HCT116 (cell line): ENCODE measurements around the gene RFXANK. TPM values are rescaled to one million over a fixed set of nuclear protein-coding genes. Genes with fewer than 3 reads are reported as not detected.

Source experiments
- ATAC-seq: fragments of 200-7000 bp; cut with Tn5 transposase; 2 replicates; pipeline ENCODE4 v1.9.1; 2020; ENCODE audit warnings: mild to moderate bottlenecking, moderate library complexity
- BruUV-seq: library from RNA; stranded (reverse); fragments of 400-500 nt; replicated peaks from 2 replicates; lab custom pipeline; 2021; lab: Mats Ljungman, UMichigan
- CTCF ChIA-PET: fragments of 300-600 bp; sonication (Branson Sonifier 250); formaldehyde crosslinking; loops from one replicate; lab custom pipeline; 2021; ENCODE audit warnings: antibody characterized with exemption; lab: Charles Lee
- POLR2A ChIA-PET: fragments of 300-600, 350-600 bp; sonication (Branson Sonifier 250); formaldehyde crosslinking; loops from one replicate; lab custom pipeline; 2021; ENCODE audit warnings: antibody characterized with exemption; lab: Charles Lee
- RAD21 ChIA-PET, 2 experiments: fragments of 300-600 bp; sonication (Branson Sonifier 250); formaldehyde crosslinking; loops; one replicate each; lab custom pipeline; 2023; ENCODE audit warnings: low total read pairs in 2 of 2; ENCODE audit not compliant: uncharacterized antibody in 2 of 2, unreplicated experiment in 2 of 2, low non-redundant PET in 1 of 2; lab: Charles Lee
- DNase-seq: peaks from one replicate; pipeline ENCODE4 v3.0.0-alpha.2; 2010; ENCODE audit warnings: low read depth, low spot score
- H2AFZ ChIP-seq: fragments of 200-600 bp; shearing (Covaris generic), sonication (generic); 2 replicates; pipeline ENCODE4 v1.6.1; 2017; ENCODE audit warnings: low read depth, mixed run types, mixed read lengths, antibody characterized with exemption, low read length; ENCODE audit not compliant: poor library complexity, severe bottlenecking
- H3K27ac ChIP-seq: 2 replicates; pipeline ENCODE4 v1.5.1; 2012; ENCODE audit warnings: low read depth, low read length
- H3K27me3 ChIP-seq: fragments of 200-600 bp; sonication (generic); 2 replicates; pipeline ENCODE4 v1.6.1; 2016; ENCODE audit warnings: mixed run types, low read length, mixed read lengths; ENCODE audit not compliant: insufficient read depth
- H3K36me3 ChIP-seq, 2 experiments: fragments of 200-500 bp in 1 of 2; fragments of 200-600 bp in 1 of 2; sonication (Bioruptor generic) in 1 of 2; sonication (generic) in 1 of 2; 2 replicates each; pipeline versions ENCODE4 v1.5.1 to v1.6.1; 2014 to 2016; ENCODE audit warnings: low read length in 2 of 2, inconsistent platforms in 1 of 2, mixed read lengths in 1 of 2, mixed run types in 1 of 2; ENCODE audit not compliant: insufficient read depth in 2 of 2, control insufficient read depth in 1 of 2
- H3K4me1 ChIP-seq, 2 experiments: fragments of 200-600 bp in 1 of 2; sonication (generic) in 1 of 2; 2 replicates each; pipeline versions ENCODE4 v1.5.1 to v1.6.1; 2012 to 2017; ENCODE audit warnings: low read length in 2 of 2, inconsistent platforms in 1 of 2, mild to moderate bottlenecking in 1 of 2, mixed read lengths in 1 of 2, mixed run types in 1 of 2, moderate library complexity in 1 of 2; ENCODE audit not compliant: insufficient read depth in 2 of 2, control insufficient read depth in 1 of 2
- H3K4me2 ChIP-seq: fragments of 200-600 bp; sonication (generic); 2 replicates; pipeline ENCODE4 v1.6.1; 2017; ENCODE audit warnings: mixed run types, low read length, mixed read lengths
- H3K4me3 ChIP-seq, 2 experiments: fragments of 200-600 bp in 1 of 2; sonication (generic) in 1 of 2; replicated peaks in 1 of 2; 2 replicates each; pipeline ENCODE4 v1.5.1; 2011 to 2016; ENCODE audit warnings: low read length in 2 of 2, control low read depth in 1 of 2, low read depth in 1 of 2, mild to moderate bottlenecking in 1 of 2, mixed read lengths in 1 of 2, mixed run types in 1 of 2
- H3K79me2 ChIP-seq: fragments of 200-600 bp; sonication (generic); 2 replicates; pipeline ENCODE4 v1.6.1; 2017; ENCODE audit warnings: mild to moderate bottlenecking, mixed run types, low read length, moderate library complexity, mixed read lengths; ENCODE audit not compliant: insufficient read depth
- H3K9ac ChIP-seq: fragments of 200-600 bp; sonication (generic); 2 replicates; pipeline ENCODE4 v1.6.1; 2016; ENCODE audit warnings: low read length, mixed read lengths
- H3K9me2 ChIP-seq: fragments of 200-600 bp; sonication (generic), shearing (Covaris generic); 2 replicates; pipeline ENCODE4 v1.6.1; 2017; ENCODE audit warnings: mixed run types, mild to moderate bottlenecking, moderate library complexity; ENCODE audit not compliant: insufficient read depth
- H3K9me3 ChIP-seq, 2 experiments: fragments of 200-500 bp in 1 of 2; fragments of 200-600 bp in 1 of 2; sonication (Bioruptor generic) in 1 of 2; sonication (generic) in 1 of 2; 2 replicates each; pipeline ENCODE4 v1.6.1; 2014 to 2017; ENCODE audit warnings: low read length in 2 of 2, mixed read lengths in 2 of 2, inconsistent platforms in 1 of 2, low read depth in 1 of 2, mild to moderate bottlenecking in 1 of 2, mixed run types in 1 of 2, moderate library complexity in 1 of 2; ENCODE audit not compliant: control insufficient read depth in 1 of 2, insufficient read depth in 1 of 2
- H4K20me1 ChIP-seq: fragments of 200-600 bp; sonication (generic), shearing (Covaris generic); 2 replicates; pipeline ENCODE4 v1.6.1; 2017; ENCODE audit warnings: mixed run types, mild to moderate bottlenecking, moderate library complexity; ENCODE audit not compliant: insufficient read depth
- CBX3 ChIP-seq: IDR thresholded peaks from 2 replicates; pipeline ENCODE4 v1.6.1; 2012; ENCODE audit warnings: low read depth
- CEBPB ChIP-seq: IDR thresholded peaks from 2 replicates; pipeline ENCODE4 v1.6.1; 2012; ENCODE audit warnings: low read depth
- EGR1 ChIP-seq: IDR thresholded peaks from 2 replicates; pipeline ENCODE4 v1.6.1; 2012; ENCODE audit warnings: low read depth
- ELF1 ChIP-seq: IDR thresholded peaks from 2 replicates; pipeline ENCODE4 v1.6.1; 2012; ENCODE audit warnings: low read depth, borderline replicate concordance
- EZH2phosphoT487 ChIP-seq: fragments of 200-600 bp; IDR thresholded peaks from 2 replicates; pipeline ENCODE4 v1.6.1; 2018; ENCODE audit warnings: antibody characterized with exemption, borderline replicate concordance
- JUND ChIP-seq: IDR thresholded peaks from 2 replicates; pipeline ENCODE4 v1.6.1; 2012
- POLR2A ChIP-seq: IDR thresholded peaks from 2 replicates; pipeline ENCODE4 v1.7.0; 2011; ENCODE audit warnings: borderline replicate concordance; ENCODE audit not compliant: insufficient read depth, insufficient read length; ENCODE audit errors: extremely low read depth
- POLR2AphosphoS5 ChIP-seq: IDR thresholded peaks from 2 replicates; pipeline ENCODE4 v1.6.1; 2011; ENCODE audit warnings: mild to moderate bottlenecking, low read depth, low read length, moderate library complexity
- RAD21 ChIP-seq: IDR thresholded peaks from 2 replicates; pipeline ENCODE4 v1.6.1; 2012; ENCODE audit warnings: low read depth, mild to moderate bottlenecking
- SIN3A ChIP-seq: IDR thresholded peaks from 2 replicates; pipeline ENCODE4 v1.6.1; 2012; ENCODE audit warnings: low read depth
- SP1 ChIP-seq: IDR thresholded peaks from 2 replicates; pipeline ENCODE4 v1.6.1; 2012; ENCODE audit warnings: low read depth
- SRF ChIP-seq: IDR thresholded peaks from 2 replicates; pipeline ENCODE4 v1.6.1; 2012; ENCODE audit warnings: low read depth
- TCF7L2 ChIP-seq: IDR thresholded peaks from 2 replicates; pipeline ENCODE4 v1.7.0; 2011; ENCODE audit warnings: borderline replicate concordance, inconsistent platforms; ENCODE audit not compliant: insufficient read depth, insufficient read length; ENCODE audit errors: extremely low read depth
- YY1 ChIP-seq: IDR thresholded peaks from 2 replicates; pipeline ENCODE4 v1.6.1; 2011; ENCODE audit warnings: low read length, low read depth, moderate library complexity, mild to moderate bottlenecking; ENCODE audit not compliant: insufficient replicate concordance; ENCODE audit errors: extremely low read depth
- ZFX ChIP-seq: fragments of 450-650 bp; IDR thresholded peaks from 2 replicates; pipeline ENCODE4 v1.6.1; 2017
- ZNF274 ChIP-seq: fragments of 200-500 bp; sonication (Bioruptor generic); IDR thresholded peaks from 2 replicates; pipeline ENCODE4 v1.6.1; 2014; ENCODE audit warnings: mild to moderate bottlenecking, low read depth, low read length, inconsistent platforms
- intact Hi-C: fragments of 100-400 bp; cut with micrococcal nuclease; formaldehyde crosslinking; loops from 2 replicates; pipeline ENCODE4 v1.10.0; 2022
- total RNA-seq: library from RNA; stranded (reverse); gene quantifications from one replicate; pipeline ENCODE4 v1.2.1, GENCODE V29; 2021; ENCODE audit not compliant: unreplicated experiment
- TF ChIP-seq, protein P1 (sequence below), 3 experiments: fragments of 200-600 bp in 1 of 3; sonication (generic) in 1 of 3; IDR thresholded peaks in 2 of 3; conservative IDR thresholded peaks in 1 of 3; 2 replicates each; pipeline ENCODE4 v1.5.1; 2012 to 2017; ENCODE audit warnings: low read depth in 2 of 3, low read length in 2 of 3, antibody characterized with exemption in 1 of 3, borderline replicate concordance in 1 of 3, control low read depth in 1 of 3, mild to moderate bottlenecking in 1 of 3, mixed read lengths in 1 of 3, mixed run types in 1 of 3, moderate library complexity in 1 of 3; ENCODE audit not compliant: insufficient read depth in 1 of 3
- TF ChIP-seq, protein P2 (sequence below): IDR thresholded peaks from 2 replicates; pipeline ENCODE4 v1.6.1; 2012
- TF ChIP-seq, protein P3 (sequence below): IDR thresholded peaks from 2 replicates; pipeline ENCODE4 v1.6.1; 2012; ENCODE audit warnings: low read depth
- TF ChIP-seq, protein P4 (sequence below): IDR thresholded peaks from 2 replicates; pipeline ENCODE4 v1.6.1; 2011; ENCODE audit warnings: mild to moderate bottlenecking, low read length, moderate library complexity; ENCODE audit not compliant: insufficient replicate concordance; ENCODE audit errors: extremely low read depth

Gene RFXANK
- total RNA-seq, 1 experiment from 2014 or later, result 78.9 TPM

GRCh38 chr19:19215792-19216191 lies 23.7 kb downstream of the RFXANK start:
- DNase-seq, result no peak
- POLR2A ChIA-PET, result no interaction called here
- RAD21 ChIA-PET, result no interaction called here
- Histone ChIP-seq H3K79me2 (no peaks in the 10 kb centered on the region), H3K27me3 (no peaks in the 10 kb centered on the region), H3K9me3 (no peaks in the 10 kb centered on the region), H3K9me2 (no peaks in the 10 kb centered on the region), H3K36me3 (no peaks in the 10 kb centered on the region), H3K4me3 (no peak overlapping the region), H4K20me1 (no peaks in the 10 kb centered on the region), H3K4me1 (peaks cover 5 to 8% of the 10 kb centered on the region in 2 experiments; a peak in 2 of 4 replicates), H3K4me2 (no peak overlapping the region), H3K27ac (no peak overlapping the region), H3K9ac (no peak overlapping the region), H2AFZ (no peak overlapping the region)
- BruUV-seq, result no TSS peak
- intact Hi-C loops, result no loop called here
- CTCF ChIA-PET, result no interaction called here
- no peak for ATAC-seq
- TF ChIP-seq EGR1, result no peak
- TF ChIP-seq ZNF274, result no peak
- no peak for TF ChIP-seq RAD21
- TF ChIP-seq JUND, result no peak
- no peak for TF ChIP-seq SP1
- no peak for TF ChIP-seq ELF1
- TF ChIP-seq TCF7L2, result no peak
- TF ChIP-seq, protein P1, sequence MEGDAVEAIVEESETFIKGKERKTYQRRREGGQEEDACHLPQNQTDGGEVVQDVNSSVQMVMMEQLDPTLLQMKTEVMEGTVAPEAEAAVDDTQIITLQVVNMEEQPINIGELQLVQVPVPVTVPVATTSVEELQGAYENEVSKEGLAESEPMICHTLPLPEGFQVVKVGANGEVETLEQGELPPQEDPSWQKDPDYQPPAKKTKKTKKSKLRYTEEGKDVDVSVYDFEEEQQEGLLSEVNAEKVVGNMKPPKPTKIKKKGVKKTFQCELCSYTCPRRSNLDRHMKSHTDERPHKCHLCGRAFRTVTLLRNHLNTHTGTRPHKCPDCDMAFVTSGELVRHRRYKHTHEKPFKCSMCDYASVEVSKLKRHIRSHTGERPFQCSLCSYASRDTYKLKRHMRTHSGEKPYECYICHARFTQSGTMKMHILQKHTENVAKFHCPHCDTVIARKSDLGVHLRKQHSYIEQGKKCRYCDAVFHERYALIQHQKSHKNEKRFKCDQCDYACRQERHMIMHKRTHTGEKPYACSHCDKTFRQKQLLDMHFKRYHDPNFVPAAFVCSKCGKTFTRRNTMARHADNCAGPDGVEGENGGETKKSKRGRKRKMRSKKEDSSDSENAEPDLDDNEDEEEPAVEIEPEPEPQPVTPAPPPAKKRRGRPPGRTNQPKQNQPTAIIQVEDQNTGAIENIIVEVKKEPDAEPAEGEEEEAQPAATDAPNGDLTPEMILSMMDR (IDR thresholded peaks at IDR 0.05 in 2 of 3, conservative IDR thresholded peaks at IDR 0.05 in 1 of 3; ENCODE audit: borderline replicate concordance in 1 of 3, insufficient read depth in 1 of 3, low read depth in 2 of 3, low read length in 2 of 3), result no peak
- no peak for TF ChIP-seq POLR2A
- TF ChIP-seq ZFX, result no peak
- TF ChIP-seq, protein P2, sequence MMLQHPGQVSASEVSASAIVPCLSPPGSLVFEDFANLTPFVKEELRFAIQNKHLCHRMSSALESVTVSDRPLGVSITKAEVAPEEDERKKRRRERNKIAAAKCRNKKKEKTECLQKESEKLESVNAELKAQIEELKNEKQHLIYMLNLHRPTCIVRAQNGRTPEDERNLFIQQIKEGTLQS, result no peak
- TF ChIP-seq CEBPB, result no peak
- TF ChIP-seq, protein P3, sequence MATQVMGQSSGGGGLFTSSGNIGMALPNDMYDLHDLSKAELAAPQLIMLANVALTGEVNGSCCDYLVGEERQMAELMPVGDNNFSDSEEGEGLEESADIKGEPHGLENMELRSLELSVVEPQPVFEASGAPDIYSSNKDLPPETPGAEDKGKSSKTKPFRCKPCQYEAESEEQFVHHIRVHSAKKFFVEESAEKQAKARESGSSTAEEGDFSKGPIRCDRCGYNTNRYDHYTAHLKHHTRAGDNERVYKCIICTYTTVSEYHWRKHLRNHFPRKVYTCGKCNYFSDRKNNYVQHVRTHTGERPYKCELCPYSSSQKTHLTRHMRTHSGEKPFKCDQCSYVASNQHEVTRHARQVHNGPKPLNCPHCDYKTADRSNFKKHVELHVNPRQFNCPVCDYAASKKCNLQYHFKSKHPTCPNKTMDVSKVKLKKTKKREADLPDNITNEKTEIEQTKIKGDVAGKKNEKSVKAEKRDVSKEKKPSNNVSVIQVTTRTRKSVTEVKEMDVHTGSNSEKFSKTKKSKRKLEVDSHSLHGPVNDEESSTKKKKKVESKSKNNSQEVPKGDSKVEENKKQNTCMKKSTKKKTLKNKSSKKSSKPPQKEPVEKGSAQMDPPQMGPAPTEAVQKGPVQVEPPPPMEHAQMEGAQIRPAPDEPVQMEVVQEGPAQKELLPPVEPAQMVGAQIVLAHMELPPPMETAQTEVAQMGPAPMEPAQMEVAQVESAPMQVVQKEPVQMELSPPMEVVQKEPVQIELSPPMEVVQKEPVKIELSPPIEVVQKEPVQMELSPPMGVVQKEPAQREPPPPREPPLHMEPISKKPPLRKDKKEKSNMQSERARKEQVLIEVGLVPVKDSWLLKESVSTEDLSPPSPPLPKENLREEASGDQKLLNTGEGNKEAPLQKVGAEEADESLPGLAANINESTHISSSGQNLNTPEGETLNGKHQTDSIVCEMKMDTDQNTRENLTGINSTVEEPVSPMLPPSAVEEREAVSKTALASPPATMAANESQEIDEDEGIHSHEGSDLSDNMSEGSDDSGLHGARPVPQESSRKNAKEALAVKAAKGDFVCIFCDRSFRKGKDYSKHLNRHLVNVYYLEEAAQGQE, result no peak
- TF ChIP-seq SIN3A, result no peak
- no peak for TF ChIP-seq POLR2AphosphoS5
- TF ChIP-seq, protein P4, sequence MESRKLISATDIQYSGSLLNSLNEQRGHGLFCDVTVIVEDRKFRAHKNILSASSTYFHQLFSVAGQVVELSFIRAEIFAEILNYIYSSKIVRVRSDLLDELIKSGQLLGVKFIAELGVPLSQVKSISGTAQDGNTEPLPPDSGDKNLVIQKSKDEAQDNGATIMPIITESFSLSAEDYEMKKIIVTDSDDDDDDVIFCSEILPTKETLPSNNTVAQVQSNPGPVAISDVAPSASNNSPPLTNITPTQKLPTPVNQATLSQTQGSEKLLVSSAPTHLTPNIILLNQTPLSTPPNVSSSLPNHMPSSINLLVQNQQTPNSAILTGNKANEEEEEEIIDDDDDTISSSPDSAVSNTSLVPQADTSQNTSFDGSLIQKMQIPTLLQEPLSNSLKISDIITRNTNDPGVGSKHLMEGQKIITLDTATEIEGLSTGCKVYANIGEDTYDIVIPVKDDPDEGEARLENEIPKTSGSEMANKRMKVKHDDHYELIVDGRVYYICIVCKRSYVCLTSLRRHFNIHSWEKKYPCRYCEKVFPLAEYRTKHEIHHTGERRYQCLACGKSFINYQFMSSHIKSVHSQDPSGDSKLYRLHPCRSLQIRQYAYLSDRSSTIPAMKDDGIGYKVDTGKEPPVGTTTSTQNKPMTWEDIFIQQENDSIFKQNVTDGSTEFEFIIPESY, result no peak
- TF ChIP-seq EZH2phosphoT487, result no peak
- no peak for TF ChIP-seq CBX3
- no peak for TF ChIP-seq YY1
- TF ChIP-seq SRF, result no peak
